GM21528 (cell line): Measurements from ENCODE around the gene CIROP.

Source experiments
- ATAC-seq: cut with Tn5 transposase; IDR thresholded peaks from one replicate; pipeline ENCODE4 v1.9.1; 2021; ENCODE audit warnings: mild to moderate bottlenecking, moderate library complexity; ENCODE audit not compliant: unreplicated experiment, low FRiP score

The CIROP gene

GRCh38 chr14:23104591-23105347, at the start of gene CIROP:
CIROP (minus strand) TSS chr14:23104989; CDS start chr14:23104920, 69 bp downstream.
- ATAC-seq, result no peak

GRCh38 chr14:23153851-23154796, 49.3 kb upstream of the CIROP start:
- no peak for ATAC-seq

- ATAC-seq, result no peak
Measured at GRCh38 chr14:23151342-23151741, 46.6 kb upstream of the CIROP start.

GRCh38 chr14:23149745-23150144, 45.0 kb upstream of the CIROP start:
- no peak for ATAC-seq

DNA sequence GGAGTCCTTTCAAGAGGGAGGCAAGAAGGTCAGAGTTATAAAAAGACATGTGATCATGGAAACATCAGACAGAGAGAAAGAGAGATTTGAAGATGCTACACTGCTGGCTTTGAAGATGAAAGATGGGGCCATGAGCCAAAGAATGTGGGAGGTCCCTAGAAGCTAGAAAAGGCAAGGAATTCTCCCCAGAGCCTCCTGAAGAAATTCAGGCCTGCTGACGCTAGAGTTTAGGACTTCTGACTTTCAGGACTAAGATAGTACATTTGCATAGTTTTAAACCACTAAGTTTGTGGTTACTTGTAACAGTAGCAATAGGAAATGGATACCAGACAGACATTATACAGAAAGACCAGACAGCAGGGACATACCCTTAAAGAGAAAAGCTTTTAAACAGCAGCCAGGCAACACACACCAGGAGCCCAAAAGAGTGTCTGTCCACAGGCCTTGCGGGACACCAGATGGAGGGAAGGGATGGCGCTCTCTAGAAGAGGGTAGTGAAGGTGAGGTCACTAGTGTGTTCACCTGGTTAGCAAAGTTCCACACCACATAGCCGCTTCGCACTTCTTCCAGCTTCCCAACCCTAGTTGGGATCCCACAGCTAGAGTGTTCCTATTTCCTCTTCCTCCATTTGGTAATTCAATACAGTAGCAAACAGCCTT, 43.9 kb upstream of the CIROP start:
- no peak for ATAC-seq

DNA sequence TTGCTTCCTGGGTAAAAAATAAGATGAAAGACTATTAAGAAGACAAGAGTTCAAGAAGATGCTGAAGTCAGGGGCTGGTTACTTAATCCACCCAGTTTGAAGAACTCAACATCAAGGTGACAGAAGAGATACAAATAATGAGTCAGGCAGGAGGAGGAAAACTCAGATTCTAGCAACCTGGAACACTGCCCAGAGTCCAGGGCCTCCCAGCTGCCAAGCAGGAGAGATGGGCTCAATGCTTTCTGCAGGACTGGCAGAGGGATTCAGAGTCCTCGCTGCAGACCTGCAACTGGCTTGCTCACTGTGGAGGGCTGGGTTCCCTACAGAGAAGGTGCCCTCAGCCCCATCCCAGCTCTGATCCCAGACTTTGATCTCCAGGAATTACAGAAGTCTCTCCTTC, 42.9 kb upstream of the CIROP start:
- no peak for ATAC-seq

GRCh38 chr14:23146980-23147379, 42.2 kb upstream of the CIROP start:
- no peak for ATAC-seq

GRCh38 chr14:23146351-23146910, 41.6 kb upstream of the CIROP start:
- no peak for ATAC-seq

GRCh38 chr14:23145794-23146350, 41.1 kb upstream of the CIROP start:
- ATAC-seq, result no peak

GRCh38 chr14:23143911-23144310, 39.1 kb upstream of the CIROP start:
- ATAC-seq, result no peak

DNA sequence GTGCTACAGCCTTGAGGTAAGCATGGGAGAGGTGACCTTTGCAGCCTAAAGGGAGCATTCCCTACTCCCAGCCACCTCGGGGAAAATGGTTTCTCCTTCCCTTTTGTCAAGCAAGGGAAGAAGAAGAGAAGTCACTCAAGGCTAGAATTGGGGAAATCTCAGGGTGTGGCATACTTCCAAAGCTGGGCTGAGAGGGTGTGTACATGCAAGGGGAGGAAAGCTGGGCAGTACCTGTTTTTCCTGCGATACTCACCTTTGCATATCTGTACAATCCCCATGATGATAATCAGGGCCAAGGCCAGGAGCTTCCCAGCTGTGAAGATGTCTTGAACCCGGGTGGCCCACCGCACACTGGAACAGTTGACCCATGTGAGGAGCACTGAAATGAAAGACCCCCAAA, 38.0 kb upstream of the CIROP start:
- ATAC-seq, result no peak

DNA sequence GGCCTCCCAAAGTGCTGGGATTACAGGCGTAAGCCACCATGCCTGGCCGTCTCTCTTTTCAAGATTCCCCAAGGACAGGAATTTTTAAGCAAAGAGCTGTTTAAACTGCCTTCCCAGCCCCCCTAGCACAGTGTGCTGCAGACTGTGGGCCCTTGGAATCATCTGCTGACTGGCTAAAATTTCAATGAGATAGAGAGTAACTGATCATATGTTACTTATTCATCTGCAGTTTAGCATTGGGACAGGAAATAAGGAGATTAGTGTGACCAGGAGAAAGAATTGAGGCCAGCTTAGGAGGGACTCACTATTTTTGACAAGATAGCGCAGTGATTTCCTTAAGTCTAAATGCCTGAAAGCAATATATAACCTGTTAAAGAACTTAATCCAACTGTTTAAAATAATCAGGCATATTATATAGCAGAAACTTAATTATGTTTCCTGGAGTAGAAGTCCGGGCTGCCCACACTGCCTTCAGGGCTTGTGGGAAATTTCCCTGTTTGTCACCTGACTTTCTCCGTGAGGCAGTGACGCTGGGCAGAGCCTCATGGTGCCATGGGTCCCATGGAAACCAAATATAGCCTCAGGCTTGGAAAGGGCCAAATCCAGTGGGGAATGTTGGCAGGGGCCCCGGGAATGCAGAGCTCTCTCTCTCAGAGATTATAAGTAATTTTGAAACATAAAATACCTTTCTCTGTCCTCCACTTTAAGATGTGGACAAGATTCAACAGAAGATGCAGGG, 37.1 kb upstream of the CIROP start:
- no peak for ATAC-seq

DNA sequence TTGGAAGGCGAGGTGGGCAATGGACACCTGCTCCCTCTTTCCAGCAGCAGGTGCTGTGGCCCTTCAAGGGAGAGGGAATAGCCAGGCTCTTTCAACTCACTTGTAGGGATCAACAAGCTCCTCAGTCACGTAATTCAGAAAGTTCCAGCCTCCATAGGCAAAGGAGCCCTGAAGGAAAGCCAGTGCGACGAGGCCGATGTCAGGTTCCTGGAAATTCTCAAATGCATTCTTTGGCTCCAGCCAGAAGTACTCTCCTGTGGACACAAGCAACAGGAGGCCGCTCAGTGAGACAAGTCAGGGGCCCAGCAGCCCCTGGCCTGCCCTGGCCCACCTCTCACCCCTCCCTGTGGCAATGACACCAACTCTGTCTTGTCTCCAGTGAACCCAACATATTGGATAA, 35.6 kb upstream of the CIROP start:
- no peak for ATAC-seq

GRCh38 chr14:23139874-23140273, 35.1 kb upstream of the CIROP start:
- ATAC-seq, result no peak

- ATAC-seq, result no peak
Measured at GRCh38 chr14:23137813-23138535, 33.2 kb upstream of the CIROP start.

GRCh38 chr14:23137192-23137812, 32.5 kb upstream of the CIROP start:
- ATAC-seq, result no peak

GRCh38 chr14:23136566-23137133, 31.9 kb upstream of the CIROP start:
- ATAC-seq, result no peak

DNA sequence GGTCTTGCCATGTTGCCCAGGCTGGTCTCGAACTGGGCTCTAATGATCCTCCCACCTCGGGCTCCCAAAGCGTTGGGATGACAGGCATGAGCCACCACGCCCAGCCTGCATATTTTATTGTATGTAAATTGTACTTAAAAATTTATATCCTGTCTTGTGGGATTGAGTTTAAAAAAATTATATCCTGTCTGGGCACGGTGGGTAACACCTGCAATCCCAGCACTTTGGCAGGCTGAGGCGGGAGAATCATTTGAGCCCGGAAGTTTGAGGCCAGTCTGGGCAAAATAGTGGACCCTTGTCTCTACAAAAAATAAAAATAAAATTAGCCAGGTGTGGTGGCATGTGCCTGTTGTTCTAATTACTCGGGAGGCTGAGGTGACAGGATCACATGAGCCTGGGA, 28.2 kb upstream of the CIROP start:
- ATAC-seq, result no peak
